ENCODE results near the gene XIRP1.

DNA sequence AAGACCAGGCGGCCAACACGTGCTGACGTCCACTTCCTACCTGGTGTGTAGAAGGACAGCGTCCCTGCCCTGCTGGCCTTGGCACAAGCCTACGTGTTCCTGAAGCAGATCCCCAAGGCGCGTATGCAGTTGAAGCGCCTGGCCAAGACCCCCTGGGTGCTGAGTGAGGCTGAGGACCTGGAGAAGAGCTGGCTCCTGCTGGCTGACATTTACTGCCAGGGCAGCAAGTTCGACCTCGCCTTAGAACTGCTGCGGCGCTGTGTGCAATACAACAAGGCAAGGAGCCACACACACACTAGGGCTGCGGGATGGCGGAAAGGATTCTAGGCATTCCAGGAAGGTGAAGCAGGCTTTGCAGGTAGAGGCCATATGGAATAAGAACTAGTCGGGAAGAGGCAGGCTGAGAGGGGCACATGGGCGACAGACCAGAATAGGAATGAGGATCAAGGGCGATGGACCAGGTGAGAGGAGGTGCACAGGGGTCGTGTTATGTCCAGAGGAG lies 54.9 kb downstream of the XIRP1 start:
- TF ChIP-seq, protein P1, sequence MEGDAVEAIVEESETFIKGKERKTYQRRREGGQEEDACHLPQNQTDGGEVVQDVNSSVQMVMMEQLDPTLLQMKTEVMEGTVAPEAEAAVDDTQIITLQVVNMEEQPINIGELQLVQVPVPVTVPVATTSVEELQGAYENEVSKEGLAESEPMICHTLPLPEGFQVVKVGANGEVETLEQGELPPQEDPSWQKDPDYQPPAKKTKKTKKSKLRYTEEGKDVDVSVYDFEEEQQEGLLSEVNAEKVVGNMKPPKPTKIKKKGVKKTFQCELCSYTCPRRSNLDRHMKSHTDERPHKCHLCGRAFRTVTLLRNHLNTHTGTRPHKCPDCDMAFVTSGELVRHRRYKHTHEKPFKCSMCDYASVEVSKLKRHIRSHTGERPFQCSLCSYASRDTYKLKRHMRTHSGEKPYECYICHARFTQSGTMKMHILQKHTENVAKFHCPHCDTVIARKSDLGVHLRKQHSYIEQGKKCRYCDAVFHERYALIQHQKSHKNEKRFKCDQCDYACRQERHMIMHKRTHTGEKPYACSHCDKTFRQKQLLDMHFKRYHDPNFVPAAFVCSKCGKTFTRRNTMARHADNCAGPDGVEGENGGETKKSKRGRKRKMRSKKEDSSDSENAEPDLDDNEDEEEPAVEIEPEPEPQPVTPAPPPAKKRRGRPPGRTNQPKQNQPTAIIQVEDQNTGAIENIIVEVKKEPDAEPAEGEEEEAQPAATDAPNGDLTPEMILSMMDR (IDR thresholded peaks at IDR 0.05; ENCODE audit: borderline replicate concordance, extremely low read depth, low read length, poor library complexity, severe bottlenecking), result no peak
- no peak for TF ChIP-seq EZH2 (IDR thresholded peaks at IDR 0.05; ENCODE audit: borderline replicate concordance, low read depth, low read length, severe bottlenecking)

Measured in DND-41 (cell line).